GM12874 (cell line): ENCODE measurements around the gene SLITRK2.

Experiments used
- TF ChIP-seq, protein P1 (sequence below): IDR thresholded peaks from 2 replicates; pipeline ENCODE4 v1.5.1; 2011; ENCODE audit warnings: low read depth, mild to moderate bottlenecking, control low read depth, low read length, moderate library complexity; ENCODE audit not compliant: insufficient read depth

SLITRK2 gene, protein sequence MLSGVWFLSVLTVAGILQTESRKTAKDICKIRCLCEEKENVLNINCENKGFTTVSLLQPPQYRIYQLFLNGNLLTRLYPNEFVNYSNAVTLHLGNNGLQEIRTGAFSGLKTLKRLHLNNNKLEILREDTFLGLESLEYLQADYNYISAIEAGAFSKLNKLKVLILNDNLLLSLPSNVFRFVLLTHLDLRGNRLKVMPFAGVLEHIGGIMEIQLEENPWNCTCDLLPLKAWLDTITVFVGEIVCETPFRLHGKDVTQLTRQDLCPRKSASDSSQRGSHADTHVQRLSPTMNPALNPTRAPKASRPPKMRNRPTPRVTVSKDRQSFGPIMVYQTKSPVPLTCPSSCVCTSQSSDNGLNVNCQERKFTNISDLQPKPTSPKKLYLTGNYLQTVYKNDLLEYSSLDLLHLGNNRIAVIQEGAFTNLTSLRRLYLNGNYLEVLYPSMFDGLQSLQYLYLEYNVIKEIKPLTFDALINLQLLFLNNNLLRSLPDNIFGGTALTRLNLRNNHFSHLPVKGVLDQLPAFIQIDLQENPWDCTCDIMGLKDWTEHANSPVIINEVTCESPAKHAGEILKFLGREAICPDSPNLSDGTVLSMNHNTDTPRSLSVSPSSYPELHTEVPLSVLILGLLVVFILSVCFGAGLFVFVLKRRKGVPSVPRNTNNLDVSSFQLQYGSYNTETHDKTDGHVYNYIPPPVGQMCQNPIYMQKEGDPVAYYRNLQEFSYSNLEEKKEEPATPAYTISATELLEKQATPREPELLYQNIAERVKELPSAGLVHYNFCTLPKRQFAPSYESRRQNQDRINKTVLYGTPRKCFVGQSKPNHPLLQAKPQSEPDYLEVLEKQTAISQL

GRCh38 chrX:145817331-145818185 lies at the start of gene SLITRK2:
TSS of gene SLITRK2 (plus strand) at chrX:145817829. CDS start at chrX:145822426, 4,597 bp downstream.
- TF ChIP-seq, protein P1, sequence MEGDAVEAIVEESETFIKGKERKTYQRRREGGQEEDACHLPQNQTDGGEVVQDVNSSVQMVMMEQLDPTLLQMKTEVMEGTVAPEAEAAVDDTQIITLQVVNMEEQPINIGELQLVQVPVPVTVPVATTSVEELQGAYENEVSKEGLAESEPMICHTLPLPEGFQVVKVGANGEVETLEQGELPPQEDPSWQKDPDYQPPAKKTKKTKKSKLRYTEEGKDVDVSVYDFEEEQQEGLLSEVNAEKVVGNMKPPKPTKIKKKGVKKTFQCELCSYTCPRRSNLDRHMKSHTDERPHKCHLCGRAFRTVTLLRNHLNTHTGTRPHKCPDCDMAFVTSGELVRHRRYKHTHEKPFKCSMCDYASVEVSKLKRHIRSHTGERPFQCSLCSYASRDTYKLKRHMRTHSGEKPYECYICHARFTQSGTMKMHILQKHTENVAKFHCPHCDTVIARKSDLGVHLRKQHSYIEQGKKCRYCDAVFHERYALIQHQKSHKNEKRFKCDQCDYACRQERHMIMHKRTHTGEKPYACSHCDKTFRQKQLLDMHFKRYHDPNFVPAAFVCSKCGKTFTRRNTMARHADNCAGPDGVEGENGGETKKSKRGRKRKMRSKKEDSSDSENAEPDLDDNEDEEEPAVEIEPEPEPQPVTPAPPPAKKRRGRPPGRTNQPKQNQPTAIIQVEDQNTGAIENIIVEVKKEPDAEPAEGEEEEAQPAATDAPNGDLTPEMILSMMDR: no peak

DNA sequence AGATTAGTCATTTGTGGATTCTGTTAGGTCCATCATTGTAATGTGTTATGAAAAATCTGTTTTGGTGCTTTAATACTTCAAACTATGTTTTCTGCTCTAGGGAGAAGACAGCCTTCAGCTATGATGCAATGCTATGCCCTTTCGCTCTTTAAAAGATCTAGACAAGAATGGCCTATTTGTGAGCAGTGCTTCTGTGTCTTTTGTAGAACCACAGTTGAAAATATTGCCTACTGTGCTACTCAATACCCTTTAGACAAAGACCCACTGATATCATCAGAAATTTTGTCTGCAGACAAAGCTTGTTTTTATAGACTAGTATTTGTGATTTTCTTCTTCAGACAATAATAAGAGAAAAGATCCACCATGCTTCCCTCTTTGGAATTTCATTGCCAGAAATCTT lies 44.6 kb upstream of the SLITRK2 start:
- TF ChIP-seq, protein P1: no peak

GRCh38 chrX:145792281-145792680 lies 25.3 kb upstream of the SLITRK2 start:
- TF ChIP-seq, protein P1: no peak

DNA sequence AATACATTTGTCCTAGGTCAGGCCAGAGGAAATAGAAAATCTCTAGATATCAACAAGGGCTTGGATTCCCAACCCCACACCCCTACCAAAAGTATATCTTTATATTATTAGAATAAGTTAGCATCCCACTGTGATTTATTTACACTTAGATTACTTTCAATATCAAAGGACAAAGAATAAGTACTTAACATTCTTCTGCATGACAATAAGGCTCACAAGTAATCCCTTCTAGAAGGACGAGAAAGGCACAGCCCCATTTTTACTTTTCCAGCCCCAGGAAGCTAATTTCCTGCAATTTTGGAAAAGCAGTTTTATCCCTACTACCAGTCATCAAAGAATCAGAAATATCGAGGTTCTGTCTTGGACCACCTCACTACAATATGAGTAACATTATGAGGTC lies 14.1 kb upstream of the SLITRK2 start:
- TF ChIP-seq, protein P1: no peak

- TF ChIP-seq, protein P1: no peak
Measured at GRCh38 chrX:145813081-145813480, 4.5 kb upstream of the SLITRK2 start.

DNA sequence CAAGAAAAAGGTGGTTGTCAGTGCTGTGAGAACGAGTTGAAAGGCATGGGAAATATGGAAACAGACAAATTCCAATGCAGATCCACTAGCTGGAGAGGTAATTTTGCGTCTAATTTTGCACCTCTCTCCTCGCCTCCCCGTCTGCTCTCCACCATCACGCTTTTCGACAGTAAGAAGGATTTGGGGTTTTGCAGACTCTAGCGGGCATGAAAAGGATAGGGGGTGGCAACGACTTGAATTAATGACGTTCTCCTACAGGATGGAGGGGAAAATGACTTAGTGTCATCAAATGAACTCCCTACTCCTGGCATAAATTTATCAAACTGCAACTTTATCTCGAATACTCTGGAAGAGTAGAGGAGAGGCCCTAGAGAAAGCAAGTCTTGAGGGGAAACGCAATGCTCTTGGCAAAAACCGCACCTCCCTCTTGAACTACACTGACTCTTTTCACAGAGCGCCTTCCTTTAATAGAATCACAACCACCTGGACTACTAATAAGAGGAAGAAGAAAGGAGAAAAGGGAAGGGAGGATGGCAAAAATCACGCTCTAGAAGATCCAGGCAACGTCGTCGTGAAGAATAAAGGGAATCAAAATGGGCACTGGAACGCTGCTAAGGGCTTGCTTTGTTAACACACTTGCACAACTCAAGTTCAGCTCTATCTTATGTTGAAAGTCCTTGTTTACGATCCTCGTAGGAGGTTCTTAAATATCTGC lies 871 bp upstream of the SLITRK2 start:
- TF ChIP-seq, protein P1: no peak
